Measurements from ENCODE around the gene MTHFSD. TPM values are rescaled to one million over a fixed set of nuclear protein-coding genes. Genes with fewer than 3 reads are reported as not detected.

The MTHFSD gene
- total RNA-seq, 4 donors from 2014 or later = 10.1 to 17.9 (median 15.5) TPM

DNA sequence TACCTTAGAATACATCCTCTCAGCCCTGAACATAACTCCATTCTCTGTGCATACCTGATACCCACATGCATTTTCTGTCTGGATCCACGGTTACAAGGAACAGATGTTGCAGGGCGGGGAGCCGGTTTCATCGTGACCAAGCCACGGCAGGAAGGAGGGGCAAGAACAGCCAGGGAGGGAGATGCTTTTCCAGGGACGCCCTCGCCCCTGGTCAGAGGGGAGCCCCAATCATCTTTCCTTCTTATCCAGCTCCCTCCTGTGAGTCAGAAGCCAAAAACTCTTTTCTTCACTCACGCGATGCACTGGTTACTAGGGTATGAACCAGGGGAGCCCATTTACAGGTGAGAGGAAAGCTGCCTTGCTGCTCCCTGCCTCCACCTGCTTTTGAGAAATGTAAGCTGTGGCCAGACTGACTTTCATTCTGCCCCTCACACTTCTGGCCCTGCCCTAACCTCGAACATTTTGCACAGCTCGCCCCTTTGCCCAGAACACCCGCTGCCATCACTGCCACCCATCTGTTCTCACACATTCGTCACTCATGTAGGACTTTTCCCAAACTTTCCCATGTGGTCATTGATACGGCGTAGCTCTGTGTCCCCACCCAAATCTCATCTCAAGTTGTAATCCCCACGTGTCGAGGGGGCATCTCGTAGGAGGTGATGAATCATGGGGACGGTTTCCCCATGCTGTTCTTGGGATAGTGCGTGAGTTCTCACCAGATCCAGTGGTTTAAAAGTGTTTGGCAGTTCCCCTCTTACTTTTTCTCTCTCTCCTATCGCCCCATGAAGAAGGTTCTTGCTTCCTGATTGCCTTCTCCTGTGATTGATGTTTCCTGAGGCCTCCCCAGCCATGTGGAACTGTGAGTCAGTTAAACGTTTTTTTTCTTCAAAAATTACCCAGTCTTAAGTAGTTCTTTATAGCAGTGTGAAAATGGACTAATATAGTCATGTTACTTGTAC is 43.9 kb upstream of the MTHFSD start:
- Histone ChIP-seq H3K27me3 (peaks cover 0 to 92% (median 12%) of the 10 kb centered on the region in 4 donors), H3K36me3 (no peaks in the 10 kb centered on the region), H3K9me3 (no peaks in the 10 kb centered on the region), H3K4me3 (no peak overlapping the region), H3K27ac (replicated peaks in 1 of 4) (no peak overlapping the region), H3K4me1 (peaks cover 0 to 15% (median 10%) of the 10 kb centered on the region in 4 donors)
- 56% methylated on average over 21 of the region's 22 CpGs for WGBS
- TF ChIP-seq, protein P1, sequence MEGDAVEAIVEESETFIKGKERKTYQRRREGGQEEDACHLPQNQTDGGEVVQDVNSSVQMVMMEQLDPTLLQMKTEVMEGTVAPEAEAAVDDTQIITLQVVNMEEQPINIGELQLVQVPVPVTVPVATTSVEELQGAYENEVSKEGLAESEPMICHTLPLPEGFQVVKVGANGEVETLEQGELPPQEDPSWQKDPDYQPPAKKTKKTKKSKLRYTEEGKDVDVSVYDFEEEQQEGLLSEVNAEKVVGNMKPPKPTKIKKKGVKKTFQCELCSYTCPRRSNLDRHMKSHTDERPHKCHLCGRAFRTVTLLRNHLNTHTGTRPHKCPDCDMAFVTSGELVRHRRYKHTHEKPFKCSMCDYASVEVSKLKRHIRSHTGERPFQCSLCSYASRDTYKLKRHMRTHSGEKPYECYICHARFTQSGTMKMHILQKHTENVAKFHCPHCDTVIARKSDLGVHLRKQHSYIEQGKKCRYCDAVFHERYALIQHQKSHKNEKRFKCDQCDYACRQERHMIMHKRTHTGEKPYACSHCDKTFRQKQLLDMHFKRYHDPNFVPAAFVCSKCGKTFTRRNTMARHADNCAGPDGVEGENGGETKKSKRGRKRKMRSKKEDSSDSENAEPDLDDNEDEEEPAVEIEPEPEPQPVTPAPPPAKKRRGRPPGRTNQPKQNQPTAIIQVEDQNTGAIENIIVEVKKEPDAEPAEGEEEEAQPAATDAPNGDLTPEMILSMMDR (IDR thresholded peaks at IDR 0.05) = no peak
- no peak for TF ChIP-seq EP300 (IDR thresholded peaks at IDR 0.05)
- no peak for TF ChIP-seq POLR2A (IDR thresholded peaks at IDR 0.05; ENCODE audit: low read depth)
- TF ChIP-seq POLR2AphosphoS5 (IDR thresholded peaks at IDR 0.05) = no peak
- DNase-seq (ENCODE audit: extremely low spot score) = no peak
- intact Hi-C loops (cut with DNase I) = no loop called here

DNA sequence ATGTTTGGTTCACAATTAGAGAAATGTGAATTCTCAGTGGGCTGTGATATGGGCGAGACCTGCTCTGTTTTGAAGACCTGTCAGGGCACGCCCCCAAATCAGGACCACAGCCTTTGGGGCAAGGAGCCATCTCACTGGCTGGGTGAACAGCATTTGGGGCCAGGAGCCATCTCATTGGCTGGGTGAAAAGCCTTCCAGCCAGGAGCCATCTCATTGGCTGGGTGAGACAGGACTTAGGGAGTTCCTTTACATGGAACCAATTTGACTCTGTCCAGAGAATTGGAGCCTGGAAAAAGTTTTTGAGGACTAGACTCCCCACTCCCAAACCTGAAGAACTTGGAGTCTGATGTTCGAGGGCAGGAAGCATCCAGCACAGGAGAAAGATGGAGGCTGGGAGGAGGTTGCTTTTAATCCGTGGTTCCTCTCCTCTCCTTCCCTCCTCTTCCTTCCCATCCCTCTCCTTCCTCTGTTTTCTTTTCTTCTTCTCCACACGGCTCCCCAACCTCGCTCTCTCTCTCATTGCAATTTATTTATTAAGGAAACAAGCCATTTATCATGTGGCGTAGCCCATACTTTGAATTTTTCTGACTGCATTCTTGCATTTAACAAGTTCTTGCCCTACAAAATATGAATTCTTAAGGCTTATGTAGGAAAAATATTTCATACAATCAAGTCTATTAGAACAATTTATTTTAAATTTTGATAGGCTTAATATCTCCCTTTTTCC is 43.0 kb upstream of the MTHFSD start:
- Histone ChIP-seq H3K4me1 (peaks cover 0 to 19% (median 10%) of the 10 kb centered on the region in 4 donors), H3K27ac (replicated peaks in 1 of 4) (no peak overlapping the region), H3K36me3 (no peaks in the 10 kb centered on the region), H3K27me3 (peaks cover 0 to 94% (median 20%) of the 10 kb centered on the region in 4 donors), H3K9me3 (no peaks in the 10 kb centered on the region), H3K4me3 (no peak overlapping the region)
- intact Hi-C loops (cut with DNase I) = no loop called here
- WGBS = 48% methylated on average over 7 of the region's 7 CpGs
- no peak for DNase-seq (ENCODE audit: extremely low spot score)
- TF ChIP-seq EP300 (IDR thresholded peaks at IDR 0.05) = no peak

DNA sequence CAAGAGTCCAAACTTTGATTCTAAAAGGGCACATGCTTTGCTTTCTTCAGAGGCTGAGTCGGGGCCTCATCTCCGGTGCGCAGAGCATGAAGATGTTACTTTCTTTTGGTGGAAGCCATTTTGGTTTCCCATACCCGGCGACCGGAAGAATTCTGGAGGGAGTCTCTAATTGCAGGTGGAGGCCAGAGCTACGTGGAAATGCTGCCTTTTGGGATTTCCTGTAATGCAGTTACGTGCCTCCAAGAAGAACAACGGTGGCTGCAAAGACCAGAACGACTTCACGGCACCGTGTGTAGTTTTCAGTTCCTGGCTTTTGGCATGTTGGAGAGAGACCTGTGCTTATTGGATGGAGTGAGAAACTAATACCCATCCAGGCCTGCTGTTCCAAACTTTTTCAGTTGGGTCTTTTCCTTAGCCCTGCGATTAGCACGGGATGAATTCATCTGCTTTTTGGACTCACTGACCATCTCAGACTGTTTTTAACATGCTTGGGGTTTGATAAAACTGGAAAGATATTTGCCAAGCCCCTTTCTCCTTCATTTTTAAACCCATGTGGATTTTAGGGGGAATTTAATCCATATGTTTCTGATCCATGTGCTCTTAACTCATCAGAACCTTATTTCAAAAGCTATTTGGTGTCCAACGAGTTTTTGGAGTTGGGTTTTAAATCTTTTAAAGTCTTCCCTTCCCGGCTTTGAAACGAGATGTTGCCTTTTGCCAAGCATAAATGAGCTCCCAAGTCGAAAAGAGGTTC is 42.3 kb upstream of the MTHFSD start:
- no peak for DNase-seq (ENCODE audit: extremely low spot score)
- Histone ChIP-seq H3K36me3 (no peaks in the 10 kb centered on the region), H3K9me3 (no peaks in the 10 kb centered on the region), H3K27ac (replicated peaks in 1 of 4) (no peak overlapping the region), H3K4me1 (peaks cover 0 to 19% (median 10%) of the 10 kb centered on the region in 4 donors), H3K27me3 (peaks cover 0 to 94% (median 26%) of the 10 kb centered on the region in 4 donors), H3K4me3 (no peak overlapping the region)
- intact Hi-C loops (cut with DNase I) = no loop called here
- WGBS = 84% methylated on average over 18 of the region's 18 CpGs
- TF ChIP-seq, protein P1 (IDR thresholded peaks at IDR 0.05) = no peak
- TF ChIP-seq POLR2AphosphoS5 (IDR thresholded peaks at IDR 0.05) = no peak

DNA sequence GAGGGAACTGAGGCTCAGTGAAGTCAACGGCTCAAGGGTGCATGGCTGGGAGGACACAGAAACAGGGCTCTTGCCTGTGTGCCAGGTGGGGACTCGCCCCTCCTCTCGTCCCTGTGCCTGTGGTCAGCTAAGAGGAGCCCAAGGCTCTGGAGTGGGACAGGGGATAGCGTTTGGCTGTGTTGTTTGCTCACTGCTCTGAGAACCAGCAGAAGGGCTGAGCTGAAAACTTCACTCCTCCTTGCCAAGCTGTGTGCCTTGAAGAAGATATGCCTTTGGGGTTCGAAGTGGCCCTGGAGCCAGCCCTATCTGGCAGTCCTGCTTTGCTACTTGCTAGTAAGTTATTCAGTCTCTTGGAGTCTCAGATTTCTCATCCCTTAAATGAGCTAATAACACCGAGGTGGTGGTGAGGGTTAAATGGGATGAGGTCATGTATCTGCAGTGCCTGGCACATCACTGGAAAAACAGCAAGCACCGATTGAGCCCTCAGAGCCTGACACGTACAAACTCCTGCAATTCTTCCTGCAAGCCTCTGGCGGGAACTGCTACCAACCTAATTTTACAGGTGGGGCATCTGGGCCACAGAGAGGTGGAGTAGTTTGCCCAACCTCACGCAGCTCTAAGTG is 41.1 kb upstream of the MTHFSD start:
- no peak overlapping the region for H3K4me3 ChIP-seq
- H3K27ac ChIP-seq (replicated peaks in 1 of 4) = no peak overlapping the region
- no peaks in the 10 kb centered on the region for H3K9me3 ChIP-seq
- peaks cover 0 to 94% (median 34%) of the 10 kb centered on the region in 4 donors for H3K27me3 ChIP-seq
- TF ChIP-seq POLR2A (IDR thresholded peaks at IDR 0.05; ENCODE audit: low read depth) (no peak), EP300 (IDR thresholded peaks at IDR 0.05) (no peak)
- peaks cover 0 to 19% (median 10%) of the 10 kb centered on the region in 4 donors for H3K4me1 ChIP-seq
- no peaks in the 10 kb centered on the region for H3K36me3 ChIP-seq
- DNase-seq (ENCODE audit: extremely low spot score) = no peak
- 71% methylated on average over 10 of the region's 10 CpGs for WGBS
- intact Hi-C loops (cut with DNase I) = no loop called here

DNA sequence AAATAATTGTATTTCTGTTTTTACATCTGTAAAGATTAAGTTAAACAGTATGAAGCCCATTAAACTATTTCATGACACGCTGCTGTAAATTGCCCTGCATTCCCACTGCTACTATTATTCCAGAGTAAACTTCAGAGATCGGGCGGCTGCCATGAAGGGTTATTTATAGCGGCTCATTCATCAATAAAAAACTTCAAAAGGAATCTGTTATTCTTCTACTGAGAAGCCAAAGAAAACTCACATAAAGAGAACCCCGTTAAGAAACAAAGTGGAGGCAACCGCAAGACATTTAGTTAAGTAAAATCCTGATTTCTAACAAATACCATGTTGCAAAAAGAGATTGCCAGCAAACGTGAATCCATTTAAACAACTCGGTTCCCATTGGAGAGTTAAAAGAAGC is 39.7 kb upstream of the MTHFSD start:
- H3K4me1 ChIP-seq = peaks cover 0 to 19% (median 10%) of the 10 kb centered on the region in 4 donors
- no peak for DNase-seq (ENCODE audit: extremely low spot score)
- intact Hi-C loops (cut with DNase I) = no loop called here
- 20% methylated on average over 8 of the region's 8 CpGs for WGBS
- H3K9me3 ChIP-seq = no peaks in the 10 kb centered on the region
- H3K4me3 ChIP-seq = no peak overlapping the region
- H3K27ac ChIP-seq (replicated peaks in 1 of 4) = no peak overlapping the region
- no peak for TF ChIP-seq EP300 (IDR thresholded peaks at IDR 0.05)
- TF ChIP-seq, protein P1 (IDR thresholded peaks at IDR 0.05) = no peak
- no peak for TF ChIP-seq POLR2A (IDR thresholded peaks at IDR 0.05; ENCODE audit: low read depth)
- no peak for TF ChIP-seq POLR2AphosphoS5 (IDR thresholded peaks at IDR 0.05)
- peaks cover 0 to 94% (median 33%) of the 10 kb centered on the region in 4 donors for H3K27me3 ChIP-seq
- no peaks in the 10 kb centered on the region for H3K36me3 ChIP-seq
